Keratinocyte (primary cell): ENCODE measurements around the gene HOXB5.

ENCODE experiments used
- EZH2 ChIP-seq: IDR thresholded peaks from one replicate; pipeline ENCODE4 v1.6.1; 2012; ENCODE audit warnings: inconsistent platforms, mild to moderate bottlenecking, low read length, moderate library complexity
- TF ChIP-seq, protein P1 (sequence below), 3 experiments: IDR thresholded peaks in 1 of 3; conservative IDR thresholded peaks in 1 of 3; optimal IDR thresholded peaks in 1 of 3; 2 replicates in 2 of 3; 3 replicates in 1 of 3; pipeline versions ENCODE3 to v1.5.1; 2011; ENCODE audit warnings: low read length in 3 of 3, mild to moderate bottlenecking in 3 of 3, moderate library complexity in 2 of 3, control low read depth in 1 of 3, inconsistent platforms in 1 of 3; ENCODE audit not compliant: insufficient read depth in 2 of 3; ENCODE audit errors: extremely low read depth in 1 of 3

DNA sequence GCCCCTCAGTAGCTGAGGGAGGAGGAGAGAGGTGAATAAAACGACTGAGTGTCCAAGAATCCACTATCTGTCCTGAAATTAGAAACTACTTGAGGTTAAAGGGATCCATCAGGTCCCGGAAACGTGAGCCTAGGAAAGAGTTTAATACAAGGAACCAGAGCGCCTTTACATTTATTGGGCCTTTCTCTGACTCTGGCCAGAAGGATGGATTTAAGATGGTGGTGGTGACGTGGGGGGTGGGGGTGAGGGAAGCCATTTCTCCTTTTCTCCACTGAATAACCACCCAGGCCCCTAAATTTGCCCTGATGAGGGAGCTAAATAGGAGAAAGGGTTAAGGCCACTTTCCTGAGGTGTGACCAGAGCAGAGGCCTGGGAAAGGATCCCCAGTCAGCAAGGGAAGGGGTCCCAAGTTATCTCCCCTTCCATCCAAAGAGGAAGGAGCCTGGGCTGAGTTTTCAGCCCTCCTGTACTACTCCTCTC lies 33.6 kb upstream of the HOXB5 start:
- no peak for TF ChIP-seq EZH2
- TF ChIP-seq, protein P1, sequence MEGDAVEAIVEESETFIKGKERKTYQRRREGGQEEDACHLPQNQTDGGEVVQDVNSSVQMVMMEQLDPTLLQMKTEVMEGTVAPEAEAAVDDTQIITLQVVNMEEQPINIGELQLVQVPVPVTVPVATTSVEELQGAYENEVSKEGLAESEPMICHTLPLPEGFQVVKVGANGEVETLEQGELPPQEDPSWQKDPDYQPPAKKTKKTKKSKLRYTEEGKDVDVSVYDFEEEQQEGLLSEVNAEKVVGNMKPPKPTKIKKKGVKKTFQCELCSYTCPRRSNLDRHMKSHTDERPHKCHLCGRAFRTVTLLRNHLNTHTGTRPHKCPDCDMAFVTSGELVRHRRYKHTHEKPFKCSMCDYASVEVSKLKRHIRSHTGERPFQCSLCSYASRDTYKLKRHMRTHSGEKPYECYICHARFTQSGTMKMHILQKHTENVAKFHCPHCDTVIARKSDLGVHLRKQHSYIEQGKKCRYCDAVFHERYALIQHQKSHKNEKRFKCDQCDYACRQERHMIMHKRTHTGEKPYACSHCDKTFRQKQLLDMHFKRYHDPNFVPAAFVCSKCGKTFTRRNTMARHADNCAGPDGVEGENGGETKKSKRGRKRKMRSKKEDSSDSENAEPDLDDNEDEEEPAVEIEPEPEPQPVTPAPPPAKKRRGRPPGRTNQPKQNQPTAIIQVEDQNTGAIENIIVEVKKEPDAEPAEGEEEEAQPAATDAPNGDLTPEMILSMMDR (optimal IDR thresholded peaks at IDR 0.05 in 1 of 3, IDR thresholded peaks at IDR 0.05 in 1 of 3, conservative IDR thresholded peaks at IDR 0.05 in 1 of 3; ENCODE audit: extremely low read depth in 1 of 3, insufficient read depth in 2 of 3, low read length in 3 of 3) = no peak
